ENCODE measurements around the gene NPLOC4. TPM values are rescaled to one million over a fixed set of nuclear protein-coding genes. Genes with fewer than 3 reads are reported as not detected.
A peak's percentile ranks its signal among the peaks of the same experiment; 100 is the strongest.

NPLOC4 gene
- total and polyA plus RNA-seq, 9 of the 15 experiments (the other 6 are each of a cell fraction or from before 2014, with no cell fraction given), result 1.5 to 116 (median 64.5) TPM

- no peak for FAIRE-seq
- TF ChIP-seq TAF9B (IDR thresholded peaks at IDR 0.05; ENCODE audit: partially characterized antibody) (no peak), THRA (IDR thresholded peaks at IDR 0.05) (no peak), NRF1 (conservative IDR thresholded peaks at IDR 0.05 in 1 of 2, IDR thresholded peaks at IDR 0.05 in 1 of 2) (no peak), CREB1 (IDR thresholded peaks at IDR 0.05) (no peak), CREB1 (CRISPR knock-in tag; IDR thresholded peaks at IDR 0.05) (no peak), ZNF551 (CRISPR knock-in tag; IDR thresholded peaks at IDR 0.05) (no peak), MBD1 (CRISPR knock-in tag; IDR thresholded peaks at IDR 0.05) (no peak), NR2C1 (IDR thresholded peaks at IDR 0.05) (no peak), NR2C1 (tag; IDR thresholded peaks at IDR 0.05) (no peak), ZNF707 (CRISPR knock-in tag; conservative IDR thresholded peaks at IDR 0.05) (no peak), HDAC1 (IDR thresholded peaks at IDR 0.05) (no peak), HNRNPL (IDR thresholded peaks at IDR 0.05; ENCODE audit: low read depth, low read length) (no peak), IRF9 (tag; IDR thresholded peaks at IDR 0.05) (no peak), TEAD4 (IDR thresholded peaks at IDR 0.05; ENCODE audit: low read length) (no peak), TEAD4 (CRISPR knock-in tag; IDR thresholded peaks at IDR 0.05; ENCODE audit: borderline replicate concordance) (peak; percentile 51; the same call in 1 of the 2 replicates), PKNOX1 (IDR thresholded peaks at IDR 0.05) (0 out of 2 replicates have a peak, but pooled peaks have one; percentile 11), TCF7L2 (IDR thresholded peaks at IDR 0.05; ENCODE audit: low read depth, low read length) (no peak)
Observed at GRCh38 chr17:81550830-81551457, 86.0 kb downstream of the NPLOC4 start.

More at GRCh38 chr17:81550830-81551457, 86.0 kb downstream of the NPLOC4 start:
- ATAC-seq (no peak), DNase-seq (ENCODE audit: extremely low read depth in 1 of 4, low spot score in 3 of 4) (no peak)
- peaks cover 49% of the 10 kb centered on the region for H3K36me3 ChIP-seq (ENCODE audit: control insufficient read depth, insufficient read depth, low read length)
- WGBS (ENCODE audit: insufficient coverage, low coverage, missing lambda C conversion rate), result 80% methylated on average over 24 of the region's 27 CpGs
- TSS peak; percentile 43 for BruUV-seq (replicated peaks)
- peak overlapping the region; percentile 96 for H3K4me2 ChIP-seq (ENCODE audit: insufficient read depth, low read length)
- H3K4me3 ChIP-seq, result peak overlapping the region; percentile 97
- H3K9me1 ChIP-seq (ENCODE audit: control insufficient read depth, insufficient read depth, low read length), result peaks cover 4% of the 10 kb centered on the region
- in situ Hi-C loops (cut with MboI), result no loop called here
- H3K9me3 ChIP-seq (replicated peaks; ENCODE audit: control insufficient read depth, insufficient read depth, low read depth, low read length), result no peaks in the 10 kb centered on the region
- H4K20me1 ChIP-seq (replicated peaks; ENCODE audit: control insufficient read depth, insufficient read depth, low read length), result peaks cover 12% of the 10 kb centered on the region; the same call in 1 of the 2 replicates
- H3K4me1 ChIP-seq (replicated peaks in 1 of 2; ENCODE audit: control insufficient read depth in 2 of 2, insufficient read depth in 2 of 2, low read length in 2 of 2), result peaks cover 19 to 63% of the 10 kb centered on the region in 2 experiments; a peak in 4 of 5 replicates
- CTCF ChIA-PET (ENCODE audit: low intra/inter-chr PET ratio), result no interaction called here
- intact Hi-C loops (cut with micrococcal nuclease), result no loop called here
- H3K27me3 ChIP-seq (ENCODE audit: control insufficient read depth in 2 of 2, insufficient read depth in 2 of 2, low read length in 2 of 2), result no peaks in the 10 kb centered on the region
- H3K9ac ChIP-seq (ENCODE audit: insufficient read depth in 1 of 2, low read depth in 2 of 2, low read length in 2 of 2), result peak overlapping the region; percentile 89 to 96; a peak in 3 of 4 replicates
- H3K79me2 ChIP-seq (ENCODE audit: control insufficient read depth, insufficient read depth, low read length), result peaks cover 37% of the 10 kb centered on the region
- H3K27ac ChIP-seq (ENCODE audit: extremely low read depth, low read depth, low read length), result peak overlapping the region; percentile 90; the same call in 1 of the 3 replicates
- no peak overlapping the region for H2AFZ ChIP-seq (ENCODE audit: low read depth, low read length)
- POLR2A ChIA-PET, result interaction anchor here (0.6 to 2.4 kb wide), 5 partner anchors 13 to 39 kb away, joined by 3 to 26 read pairs (median 3); partner anchors contain the start of gene ACTG1

All from K562 (cell line).